Left lobe of liver (tissue), 2 donors: Measurements from ENCODE around the gene OR7C2. TPM values are rescaled to one million over a fixed set of nuclear protein-coding genes. Genes with fewer than 3 reads are reported as not detected.

ENCODE experiments used
- ATAC-seq: fragments of 200-7000 bp; cut with Tn5 transposase; one replicate; pipeline ENCODE4 v1.9.1; 2020; ENCODE audit warnings: mild to moderate bottlenecking, moderate library complexity
- DNase-seq: peaks from one replicate; pipeline ENCODE4 v3.0.0-alpha.2; 2020; ENCODE audit warnings: low spot score
- total RNA-seq: library from RNA; stranded (reverse); gene quantifications from one replicate; pipeline ENCODE4 v1.2.1, GENCODE V29; 2021
- donor health status: DM: no; HTN: no; CAD: no; lungs with moderate emphysema.
- donor health status: DM: no; HTN: yes; CAD: no.

Gene OR7C2
- total RNA-seq, 1 donor from 2014 or later, result not detected

- no peak for DNase-seq
- ATAC-seq, result no peak
Measured at GRCh38 chr19:14978161-14978776, 37.0 kb downstream of the OR7C2 start.

- no peak for DNase-seq
Measured at GRCh38 chr19:14979476-14980255, 38.4 kb downstream of the OR7C2 start, which contains the start of gene SLC1A6. SLC1A6 (minus strand) TSS chr19:14979864; CDS start chr19:14972910, 6,954 bp downstream.

GRCh38 chr19:14985133-14985532, 43.8 kb downstream of the OR7C2 start:
- DNase-seq (no peak), ATAC-seq (no peak)

More at GRCh38 chr19:14979476-14980255, 38.4 kb downstream of the OR7C2 start, which contains the start of gene SLC1A6:
- no peak for ATAC-seq

Other genes with a start within 250 kb of the OR7C2 start
- 1.6 TPM for gene ADGRE2, start 162.9 kb upstream of the OR7C2 start, total RNA-seq
- gene OR7A5, start 106.3 kb upstream of the OR7C2 start, total RNA-seq, result not detected
- gene OR7C1, start 106.3 kb upstream of the OR7C2 start, total RNA-seq, result not detected
- gene OR7A10, start 92.6 kb upstream of the OR7C2 start, total RNA-seq, result not detected
- gene OR7A17, start 55.4 kb upstream of the OR7C2 start, total RNA-seq, result not detected
- gene SLC1A6, start 38.4 kb downstream of the OR7C2 start, total RNA-seq, result not detected
- gene CASP14, start 108.0 kb downstream of the OR7C2 start, total RNA-seq, result not detected
- not detected for gene OR1I1, start 140.7 kb downstream of the OR7C2 start, total RNA-seq
- gene SYDE1, start 165.9 kb downstream of the OR7C2 start, total RNA-seq, result 3.4 TPM